HepG2 (cell line): ENCODE results near the gene SMG5. TPM values are rescaled to one million over a fixed set of nuclear protein-coding genes. Genes with fewer than 3 reads are reported as not detected.

Experiments
- ATAC-seq: fragments of 200-7000 bp; cut with Tn5 transposase; 3 replicates; pipeline ENCODE4 v1.9.1; 2020; ENCODE audit warnings: mild to moderate bottlenecking, moderate library complexity
- BruUV-seq: library from RNA; stranded (reverse); fragments of 400-500 nt; replicated peaks from 2 replicates; lab custom pipeline; 2021; lab: Mats Ljungman, UMichigan
- CTCF ChIA-PET: fragments of 300-600 bp; formaldehyde crosslinking; extraction: SDS; loops from one replicate; lab custom pipeline; 2021; ENCODE audit warnings: low total read pairs, inconsistent platforms, low intra/inter-chr PET ratio; lab: Yijun Ruan, JAX
- POLR2A ChIA-PET: fragments of 350-600 bp; sonication (Branson Sonifier 250); formaldehyde crosslinking; loops from one replicate; lab custom pipeline; 2020; ENCODE audit warnings: antibody characterized with exemption, inconsistent platforms; lab: Yijun Ruan, JAX
- DNase-seq: peaks from one replicate; pipeline ENCODE4 v3.0.0-alpha.2; 2015; ENCODE audit warnings: low spot score
- FAIRE-seq: peaks from 3 replicates; lab custom pipeline; 2011; peaks lifted over from hg19 to GRCh38; lab: Jason Lieb, UNC
- H2AFZ ChIP-seq: one replicate; pipeline ENCODE4 v1.6.1; 2011; ENCODE audit warnings: low read length, inconsistent platforms
- H3K27ac ChIP-seq: fragments of 300-600 bp; 3 replicates; pipeline ENCODE4 v1.8.0; 2011; ENCODE audit warnings: mixed run types, mild to moderate bottlenecking, mixed read lengths, low read length, inconsistent platforms; ENCODE audit not compliant: insufficient read depth; ENCODE audit errors: extremely low read length
- H3K27me3 ChIP-seq, 2 experiments: fragments of 200-600 bp in 1 of 2; 2 replicates in 1 of 2; 3 replicates in 1 of 2; pipeline versions ENCODE4 v1.6.0 to v1.8.0; 2011; ENCODE audit warnings: low read length in 2 of 2, mild to moderate bottlenecking in 2 of 2, moderate library complexity in 2 of 2, inconsistent platforms in 1 of 2; ENCODE audit not compliant: insufficient read depth in 2 of 2, control insufficient read depth in 1 of 2
- H3K36me3 ChIP-seq, 2 experiments: fragments of 200-600 bp in 1 of 2; replicated peaks in 1 of 2; 2 replicates in 1 of 2; 3 replicates in 1 of 2; pipeline versions ENCODE4 v1.5.1 to v1.8.0; 2011; ENCODE audit warnings: low read length in 2 of 2, inconsistent platforms in 1 of 2; ENCODE audit not compliant: insufficient read depth in 2 of 2, control insufficient read depth in 1 of 2
- H3K4me1 ChIP-seq: 2 replicates; pipeline ENCODE4 v1.5.1; 2012; ENCODE audit warnings: low read length, inconsistent platforms; ENCODE audit not compliant: insufficient read depth
- H3K4me2 ChIP-seq: 2 replicates; pipeline ENCODE4 v1.6.0; 2011; ENCODE audit warnings: low read depth, low read length, inconsistent platforms
- H3K4me3 ChIP-seq, 3 experiments: fragments of 200-600 bp in 1 of 3; sonication (generic), shearing (Covaris generic) in 1 of 3; replicated peaks in 1 of 3; 2 replicates each; pipeline ENCODE4 v1.5.1; 2011 to 2016; ENCODE audit warnings: low read length in 3 of 3, inconsistent platforms in 2 of 3, low read depth in 2 of 3, mild to moderate bottlenecking in 2 of 3, control low read depth in 1 of 3, mixed read lengths in 1 of 3; ENCODE audit not compliant: insufficient read depth in 1 of 3
- H3K79me2 ChIP-seq: one replicate; pipeline ENCODE4 v1.6.1; 2011; ENCODE audit warnings: low read length, inconsistent platforms; ENCODE audit not compliant: insufficient read depth
- H3K9ac ChIP-seq: 2 replicates; pipeline ENCODE4 v1.6.0; 2011; ENCODE audit warnings: mild to moderate bottlenecking, low read depth, low read length, inconsistent platforms; ENCODE audit not compliant: insufficient read depth
- H3K9me3 ChIP-seq: 2 replicates; pipeline ENCODE4 v1.5.1; 2012; ENCODE audit warnings: mild to moderate bottlenecking, low read length
- H4K20me1 ChIP-seq: 2 replicates; pipeline ENCODE4 v1.6.0; 2011; ENCODE audit warnings: inconsistent platforms, mild to moderate bottlenecking, low read length, moderate library complexity; ENCODE audit not compliant: insufficient read depth
- CHD2 ChIP-seq: IDR thresholded peaks from 2 replicates; pipeline ENCODE4 v1.6.1; 2011; ENCODE audit warnings: low read depth, low read length, improper control_type of control experiment
- FOXO1 ChIP-seq: sonication (generic); formaldehyde crosslinking; IDR thresholded peaks from 2 replicates; pipeline ENCODE4 v1.4.0; 2020; ENCODE audit warnings: missing genetic modification reagents
- HOXA7 ChIP-seq: sonication (generic); formaldehyde crosslinking; IDR thresholded peaks from 2 replicates; pipeline ENCODE4 v1.8.1; 2022; ENCODE audit warnings: mild to moderate bottlenecking, missing genetic modification reagents, moderate library complexity
- POLR2A ChIP-seq, 2 experiments: IDR thresholded peaks; 2 replicates each; pipeline ENCODE4 v1.6.1; 2011; ENCODE audit warnings: low read depth in 2 of 2, low read length in 2 of 2, mild to moderate bottlenecking in 1 of 2, moderate library complexity in 1 of 2; ENCODE audit not compliant: insufficient read depth in 1 of 2
- SIN3A ChIP-seq: IDR thresholded peaks from 2 replicates; pipeline ENCODE4 v1.6.1; 2011; ENCODE audit warnings: low read depth, mild to moderate bottlenecking, control low read depth, low read length, borderline replicate concordance
- SMYD3 ChIP-seq: sonication (generic); formaldehyde crosslinking; IDR thresholded peaks from 2 replicates; pipeline ENCODE4 v1.8.1; 2023; ENCODE audit warnings: mild to moderate bottlenecking, missing genetic modification reagents
- SP4 ChIP-seq: sonication (generic); formaldehyde crosslinking; IDR thresholded peaks from 2 replicates; pipeline ENCODE4 v1.8.1; 2023; ENCODE audit warnings: mild to moderate bottlenecking, missing genetic modification reagents
- TSC22D2 ChIP-seq: sonication (generic); formaldehyde crosslinking; IDR thresholded peaks from 2 replicates; pipeline ENCODE4 v1.5.1; 2020; ENCODE audit warnings: missing genetic modification reagents, mild to moderate bottlenecking, borderline replicate concordance
- ZKSCAN8 ChIP-seq: IDR thresholded peaks from 2 replicates; pipeline ENCODE4 v1.6.1; 2016; ENCODE audit warnings: borderline replicate concordance, missing genetic modification reagents, missing compliant biosample characterization
- ZNF17 ChIP-seq: sonication (generic); formaldehyde crosslinking; IDR thresholded peaks from 2 replicates; pipeline ENCODE4 v1.5.0; 2020; ENCODE audit warnings: mild to moderate bottlenecking, missing genetic modification reagents
- ZNF350 ChIP-seq: sonication (generic); formaldehyde crosslinking; IDR thresholded peaks from 2 replicates; pipeline ENCODE4 v1.4.0; 2020; ENCODE audit warnings: mild to moderate bottlenecking, low read depth, missing genetic modification reagents, borderline replicate concordance
- ZNF614 ChIP-seq: IDR thresholded peaks from 2 replicates; pipeline ENCODE4 v1.6.1; 2018; ENCODE audit warnings: missing biosample characterization, missing genetic modification reagents, inconsistent platforms, borderline replicate concordance
- ZNF841 ChIP-seq: sonication (generic); formaldehyde crosslinking; IDR thresholded peaks from 2 replicates; pipeline ENCODE4 v1.8.1; 2023; ENCODE audit warnings: missing genetic modification reagents, borderline replicate concordance
- WGBS: methylation state at CpG from one replicate; pipeline ENCODE4 v1.1.6; 2017; ENCODE audit warnings: low lambda C conversion rate; 5-methylcytosine and 5-hydroxymethylcytosine counted together
- in situ Hi-C: cut with HindIII; loops from 2 replicates; pipeline ENCODE4 v1.10.0; 2017; ENCODE audit warnings: low pct_unique_long_range_greater_than_20kb; ENCODE audit not compliant: extremely low pct_ligation_motif_present
- intact Hi-C: fragments of 100-400 bp; cut with micrococcal nuclease; formaldehyde crosslinking; loops from one replicate; pipeline ENCODE4 v1.10.0; 2022; ENCODE audit not compliant: unreplicated experiment
- polyA plus RNA-seq, 8 experiments: library from polyadenylated mRNA; depleted of rRNA in 3 of 8; stranded (reverse) in 7 of 8; unstranded in 1 of 8; fragments of >200 nt; fragmentation: Illumina TruSeq in 4 of 8; extraction: Trizol in 4 of 8; gene quantifications; 2 replicates each; pipeline versions ENCODE4 v1.2.1 to v1.2.3, GENCODE V29; 2011 to 2016; ENCODE audit warnings: low read depth in 4 of 8, missing spikeins in 1 of 8, mixed read lengths in 1 of 8; ENCODE audit not compliant: insufficient read depth in 1 of 8
- total RNA-seq, 5 experiments: library from RNA; depleted of rRNA; stranded (reverse); fragments of >200 nt; fragmentation: Illumina TruSeq; extraction: Trizol; gene quantifications; 2 replicates each; pipeline ENCODE4 v1.2.3, GENCODE V29; 2016; ENCODE audit warnings: low read depth in 1 of 5
- TF ChIP-seq, protein P1 (sequence below), 2 experiments: sonication (generic) in 1 of 2; formaldehyde crosslinking in 1 of 2; IDR thresholded peaks; 2 replicates each; pipeline versions ENCODE4 v1.4.0 to v1.6.1; 2018 to 2020; ENCODE audit warnings: missing genetic modification reagents in 2 of 2, borderline replicate concordance in 1 of 2, low read depth in 1 of 2, mild to moderate bottlenecking in 1 of 2, missing biosample characterization in 1 of 2
- TF ChIP-seq, protein P2 (sequence below): sonication (generic); formaldehyde crosslinking; IDR thresholded peaks from 2 replicates; pipeline ENCODE4 v1.8.0; 2022; ENCODE audit warnings: mild to moderate bottlenecking, missing genetic modification reagents, borderline replicate concordance
- TF ChIP-seq, protein P3 (sequence below): IDR thresholded peaks from 2 replicates; pipeline ENCODE4 v1.6.1; 2016; ENCODE audit warnings: mild to moderate bottlenecking, missing biosample characterization, missing genetic modification reagents
- TF ChIP-seq, protein P4 (sequence below): sonication (generic); formaldehyde crosslinking; IDR thresholded peaks from 2 replicates; pipeline ENCODE4 v1.4.0; 2020; ENCODE audit warnings: mild to moderate bottlenecking, missing genetic modification reagents

Gene SMG5
- total and polyA plus RNA-seq, 2 of the 13 experiments (the other 11 are each of a cell fraction or from before 2014, with no cell fraction given): 50.5 to 84.0 TPM

DNA sequence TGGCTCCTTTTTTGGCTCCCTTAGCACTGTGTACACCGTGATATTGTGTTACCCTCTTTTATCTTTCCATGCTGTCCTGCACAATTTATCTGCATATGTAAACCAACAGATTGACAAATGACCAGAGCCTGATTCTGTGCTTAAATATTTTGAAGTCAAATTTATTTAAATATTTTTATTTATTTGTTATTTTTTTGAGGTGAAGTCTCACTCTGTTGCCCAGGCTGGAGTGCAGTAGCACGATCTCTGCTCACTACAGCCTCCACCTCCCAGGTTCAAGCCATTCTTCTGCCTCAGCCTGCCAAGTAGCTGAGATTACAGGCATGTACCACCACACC, 57.0 kb downstream of the SMG5 start (continued):
- TF ChIP-seq CHD2: no peak
- no peak for TF ChIP-seq POLR2A (IDR thresholded peaks at IDR 0.05; ENCODE audit: insufficient read depth in 1 of 2, low read depth in 2 of 2, low read length in 2 of 2)
- TF ChIP-seq, protein P1, sequence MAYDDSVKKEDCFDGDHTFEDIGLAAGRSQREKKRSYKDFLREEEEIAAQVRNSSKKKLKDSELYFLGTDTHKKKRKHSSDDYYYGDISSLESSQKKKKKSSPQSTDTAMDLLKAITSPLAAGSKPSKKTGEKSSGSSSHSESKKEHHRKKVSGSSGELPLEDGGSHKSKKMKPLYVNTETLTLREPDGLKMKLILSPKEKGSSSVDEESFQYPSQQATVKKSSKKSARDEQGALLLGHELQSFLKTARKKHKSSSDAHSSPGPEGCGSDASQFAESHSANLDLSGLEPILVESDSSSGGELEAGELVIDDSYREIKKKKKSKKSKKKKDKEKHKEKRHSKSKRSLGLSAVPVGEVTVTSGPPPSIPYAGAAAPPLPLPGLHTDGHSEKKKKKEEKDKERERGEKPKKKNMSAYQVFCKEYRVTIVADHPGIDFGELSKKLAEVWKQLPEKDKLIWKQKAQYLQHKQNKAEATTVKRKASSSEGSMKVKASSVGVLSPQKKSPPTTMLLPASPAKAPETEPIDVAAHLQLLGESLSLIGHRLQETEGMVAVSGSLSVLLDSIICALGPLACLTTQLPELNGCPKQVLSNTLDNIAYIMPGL (CRISPR knock-in tag; IDR thresholded peaks at IDR 0.05; ENCODE audit: borderline replicate concordance in 1 of 2, low read depth in 1 of 2): no peak
- TF ChIP-seq ZNF614 (CRISPR knock-in tag): no peak
- TF ChIP-seq FOXO1: no peak
- TF ChIP-seq TSC22D2: no peak
- no peak for TF ChIP-seq SP4 (CRISPR knock-in tag)
- no peak for TF ChIP-seq ZKSCAN8 (CRISPR knock-in tag)
- no peak for TF ChIP-seq ZNF841 (CRISPR knock-in tag)
- TF ChIP-seq HOXA7 (CRISPR knock-in tag): no peak
- 0 out of 2 replicates have a peak, but pooled peaks have one; percentile 8 for TF ChIP-seq SMYD3
- TF ChIP-seq, all 625 proteins: peak for 5

DNA sequence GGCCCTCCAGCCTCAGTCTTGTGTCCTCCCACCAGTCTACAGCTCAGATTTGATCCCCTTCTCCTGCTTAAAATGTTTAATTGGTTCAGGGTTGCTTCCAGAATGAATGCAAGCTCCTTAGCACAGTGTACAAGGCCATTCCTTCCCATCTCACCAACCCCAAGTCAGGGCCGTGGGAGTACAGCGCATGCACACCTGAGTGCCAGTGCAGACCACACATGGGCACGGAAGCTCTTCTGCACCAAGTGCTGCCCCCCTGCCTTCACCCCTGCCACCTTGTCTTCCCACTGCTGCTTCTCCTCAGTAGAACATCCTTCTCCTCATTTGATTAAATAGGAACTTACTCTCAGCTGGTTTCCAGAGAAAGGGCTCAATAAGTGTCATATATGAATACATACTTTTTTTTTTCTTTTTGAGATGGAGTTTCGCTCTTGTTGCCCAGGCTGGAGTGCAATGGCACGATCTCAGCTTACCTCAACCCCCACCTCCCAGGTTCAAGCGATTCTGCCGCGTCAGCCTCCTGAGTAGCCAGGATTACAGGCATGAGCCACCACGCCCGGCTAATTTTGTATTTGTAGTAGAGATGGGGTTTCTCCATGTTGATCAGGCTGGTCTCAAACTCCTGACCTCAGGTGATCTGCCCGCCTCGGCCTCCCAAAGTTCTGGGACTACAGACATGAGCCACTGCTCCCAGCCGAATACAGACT, 60.5 kb downstream of the SMG5 start:
- POLR2A ChIA-PET: interaction anchor here (4.5 kb wide), 1 partner anchor 10 kb away, joined by 61 read pairs; the partner anchor contains the start of gene PMF1

More for the DNA sequence above, 60.5 kb downstream of the SMG5 start:
- H3K27ac ChIP-seq: no peak overlapping the region
- ATAC-seq (no peak), FAIRE-seq (no peak), DNase-seq (no peak)
- no peaks in the 10 kb centered on the region for H3K27me3 ChIP-seq
- H3K79me2 ChIP-seq: peaks cover 6% of the 10 kb centered on the region
- peaks cover 18 to 42% of the 10 kb centered on the region in 2 experiments for H3K36me3 ChIP-seq
- 95% methylated on average over 12 of the region's 13 CpGs for WGBS
- in situ Hi-C loops (no loop called here), intact Hi-C loops (no loop called here)
- no peak overlapping the region for H3K4me2 ChIP-seq
- no peak overlapping the region for H3K4me3 ChIP-seq
- CTCF ChIA-PET: no interaction called here
- H3K9ac ChIP-seq: no peak overlapping the region
- H2AFZ ChIP-seq: no peak overlapping the region
- H4K20me1 ChIP-seq: no peaks in the 10 kb centered on the region
- H3K4me1 ChIP-seq: peaks cover 25% of the 10 kb centered on the region
- no TSS peak for BruUV-seq
- no peaks in the 10 kb centered on the region for H3K9me3 ChIP-seq
- TF ChIP-seq, protein P2, sequence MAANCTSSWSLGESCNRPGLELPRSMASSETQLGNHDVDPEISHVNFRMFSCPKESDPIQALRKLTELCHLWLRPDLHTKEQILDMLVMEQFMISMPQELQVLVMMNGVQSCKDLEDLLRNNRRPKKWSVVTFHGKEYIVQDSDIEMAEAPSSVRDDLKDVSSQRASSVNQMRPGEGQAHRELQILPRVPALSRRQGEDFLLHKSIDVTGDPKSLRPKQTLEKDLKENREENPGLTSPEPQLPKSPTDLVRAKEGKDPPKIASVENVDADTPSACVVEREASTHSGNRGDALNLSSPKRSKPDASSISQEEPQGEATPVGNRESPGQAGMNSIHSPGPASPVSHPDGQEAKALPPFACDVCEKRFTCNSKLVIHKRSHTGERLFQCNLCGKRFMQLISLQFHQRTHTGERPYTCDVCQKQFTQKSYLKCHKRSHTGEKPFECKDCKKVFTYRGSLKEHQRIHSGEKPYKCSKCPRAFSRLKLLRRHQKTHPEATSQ: no peak
- TF ChIP-seq SIN3A: no peak
- TF ChIP-seq, protein P3, sequence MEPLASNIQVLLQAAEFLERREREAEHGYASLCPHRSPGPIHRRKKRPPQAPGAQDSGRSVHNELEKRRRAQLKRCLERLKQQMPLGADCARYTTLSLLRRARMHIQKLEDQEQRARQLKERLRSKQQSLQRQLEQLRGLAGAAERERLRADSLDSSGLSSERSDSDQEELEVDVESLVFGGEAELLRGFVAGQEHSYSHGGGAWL (CRISPR knock-in tag): no peak
- TF ChIP-seq, protein P4, sequence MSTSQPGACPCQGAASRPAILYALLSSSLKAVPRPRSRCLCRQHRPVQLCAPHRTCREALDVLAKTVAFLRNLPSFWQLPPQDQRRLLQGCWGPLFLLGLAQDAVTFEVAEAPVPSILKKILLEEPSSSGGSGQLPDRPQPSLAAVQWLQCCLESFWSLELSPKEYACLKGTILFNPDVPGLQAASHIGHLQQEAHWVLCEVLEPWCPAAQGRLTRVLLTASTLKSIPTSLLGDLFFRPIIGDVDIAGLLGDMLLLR (CRISPR knock-in tag): no peak
- no peak for TF ChIP-seq ZNF17 (CRISPR knock-in tag)
- TF ChIP-seq ZNF350 (CRISPR knock-in tag): no peak
- TF ChIP-seq, all 625 proteins: peak for 0
